Psoas muscle (tissue), 8 donors: ENCODE measurements around the gene ZNF638. TPM values are rescaled to one million over a fixed set of nuclear protein-coding genes. Genes with fewer than 3 reads are reported as not detected.
"Not testable (repeated sequence)": the region's sequence is repeated elsewhere in the genome, so short reads cannot be mapped to it uniquely, and the experiment has no call there.

Experiments
- ATAC-seq, 4 donors: fragments of 200-7000 bp; cut with Tn5 transposase; one replicate each; pipeline ENCODE4 v1.9.1; 2020; ENCODE audit warnings: moderate library complexity in 3 of 4, mild to moderate bottlenecking in 2 of 4
- DNase-seq, 2 donors: peaks; one replicate each; pipeline ENCODE4 v3.0.0-alpha.2; 2020
- H3K27ac ChIP-seq: fragments of 200-600 bp; one replicate; pipeline ENCODE4 v1.8.0; 2022
- H3K27me3 ChIP-seq, 3 donors: fragments of 200-600 bp in 1 of 3; one replicate each; pipeline versions ENCODE4 v1.6.1 to v1.8.0; 2013 to 2022; ENCODE audit warnings: low read length in 2 of 3, mild to moderate bottlenecking in 2 of 3, moderate library complexity in 1 of 3; ENCODE audit not compliant: insufficient read depth in 3 of 3
- H3K36me3 ChIP-seq, 2 donors: fragments of 200-600 bp in 1 of 2; one replicate each; pipeline versions ENCODE4 v1.6.1 to v1.8.0; 2013 to 2022; ENCODE audit warnings: low read depth in 1 of 2, mild to moderate bottlenecking in 1 of 2, moderate library complexity in 1 of 2; ENCODE audit not compliant: insufficient read depth in 1 of 2
- H3K4me1 ChIP-seq: fragments of 200-600 bp; one replicate; pipeline ENCODE4 v1.8.0; 2022
- H3K4me3 ChIP-seq: fragments of 200-600 bp; one replicate; pipeline ENCODE4 v1.8.0; 2022; ENCODE audit warnings: mild to moderate bottlenecking
- H3K9me3 ChIP-seq: fragments of 200-600 bp; one replicate; pipeline ENCODE4 v1.8.0; 2022
- WGBS, 3 donors: extraction: QIAGEN DNeasy Blood & Tissue Kit; methylation state at CpG; one replicate each; pipeline versions ENCODE4 v1.1.6 to v1.1.7; 2013; 5-methylcytosine and 5-hydroxymethylcytosine counted together
- intact Hi-C, 2 donors: fragments of 100-400 bp; cut with DNase I; formaldehyde crosslinking; loops; one replicate each; pipeline versions ENCODE4 v1.11.0 to v1.14.2; 2022
- polyA plus RNA-seq, 3 donors: library from polyadenylated mRNA; stranded (reverse); fragments of 200-250 nt; gene quantifications; one replicate each; pipeline ENCODE4 v1.2.3, GENCODE V29; 2013
- total RNA-seq, 4 donors: library from RNA; stranded (reverse); fragmentation: NEBNext Ultra II Directional in 2 of 4; extraction: Animal tissue kit (Norgen Biotek cat#: 25700) in 2 of 4; gene quantifications; one replicate each; pipeline versions ENCODE4 v1.2.1 to v1.2.4, GENCODE V29; 2021 to 2023
- TF ChIP-seq, protein P1 (sequence below): fragments of 200-600 bp; IDR thresholded peaks from one replicate; pipeline ENCODE4 v1.8.0; 2022; ENCODE audit warnings: antibody characterized with exemption
- donor health status: healthy with polysubstance abuse.
- donor health status: DM: no; HTN: no; CAD: no; lungs with moderate emphysema.
- donor health status: Bipolar disorder and iron deficiency.
- donor health status: healthy.
- donor health status: DM: yes; HTN: yes; CAD: no.
- donor health status: DM: no; HTN: no; CAD: no.
- donor health status: DM: no; HTN: no; CAD: no.
- donor health status: DM: yes; HTN: yes; CAD: no.

The ZNF638 gene
- total and polyA plus RNA-seq, 7 donors = 50.5 to 73.6 (median 62.3) TPM

DNA sequence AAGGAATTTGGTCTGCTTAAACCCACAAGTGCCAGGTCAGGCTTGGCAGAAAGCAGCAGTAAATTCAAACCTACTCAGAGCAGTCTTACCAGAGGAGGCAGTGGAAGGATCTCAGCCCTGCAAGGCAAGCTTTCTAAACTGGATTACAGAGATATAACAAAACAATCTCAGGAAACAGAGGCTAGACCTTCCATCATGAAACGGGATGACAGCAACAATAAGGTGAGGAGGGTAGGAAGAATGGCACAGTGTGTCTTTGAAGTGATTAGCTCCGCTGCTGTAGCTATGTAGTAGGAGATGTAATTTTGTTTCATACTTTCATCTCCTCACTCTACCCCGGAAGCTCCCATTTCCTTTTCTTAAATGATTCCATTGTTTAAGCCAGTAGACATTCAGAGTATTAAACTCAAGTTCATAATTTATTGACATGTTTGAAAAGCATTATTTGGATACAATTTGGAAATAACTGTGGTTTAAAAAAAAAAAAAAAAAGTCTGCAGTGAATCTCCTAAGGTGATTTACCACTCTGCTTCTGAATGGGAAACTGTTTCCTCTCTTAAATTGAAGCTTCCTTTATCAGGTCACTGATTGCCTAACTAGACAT lies 92.3 kb downstream of the ZNF638 start:
- H3K27ac ChIP-seq = no peak overlapping the region
- DNase-seq (no peak), ATAC-seq (no peak)
- peaks cover 11% of the 10 kb centered on the region for H3K4me1 ChIP-seq
- H3K27me3 ChIP-seq = no peaks in the 10 kb centered on the region
- H3K9me3 ChIP-seq = no peaks in the 10 kb centered on the region
- TF ChIP-seq, protein P1, sequence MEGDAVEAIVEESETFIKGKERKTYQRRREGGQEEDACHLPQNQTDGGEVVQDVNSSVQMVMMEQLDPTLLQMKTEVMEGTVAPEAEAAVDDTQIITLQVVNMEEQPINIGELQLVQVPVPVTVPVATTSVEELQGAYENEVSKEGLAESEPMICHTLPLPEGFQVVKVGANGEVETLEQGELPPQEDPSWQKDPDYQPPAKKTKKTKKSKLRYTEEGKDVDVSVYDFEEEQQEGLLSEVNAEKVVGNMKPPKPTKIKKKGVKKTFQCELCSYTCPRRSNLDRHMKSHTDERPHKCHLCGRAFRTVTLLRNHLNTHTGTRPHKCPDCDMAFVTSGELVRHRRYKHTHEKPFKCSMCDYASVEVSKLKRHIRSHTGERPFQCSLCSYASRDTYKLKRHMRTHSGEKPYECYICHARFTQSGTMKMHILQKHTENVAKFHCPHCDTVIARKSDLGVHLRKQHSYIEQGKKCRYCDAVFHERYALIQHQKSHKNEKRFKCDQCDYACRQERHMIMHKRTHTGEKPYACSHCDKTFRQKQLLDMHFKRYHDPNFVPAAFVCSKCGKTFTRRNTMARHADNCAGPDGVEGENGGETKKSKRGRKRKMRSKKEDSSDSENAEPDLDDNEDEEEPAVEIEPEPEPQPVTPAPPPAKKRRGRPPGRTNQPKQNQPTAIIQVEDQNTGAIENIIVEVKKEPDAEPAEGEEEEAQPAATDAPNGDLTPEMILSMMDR = no peak
- intact Hi-C loops = no loop called here
- H3K36me3 ChIP-seq = peaks cover 0 to 82% of the 10 kb centered on the region in 2 donors
- no peak overlapping the region for H3K4me3 ChIP-seq
- whole genome bisulfite sequencing, 3 donors = 72 to 79% (median 79%) methylated on average over 3 of the region's 3 CpGs

DNA sequence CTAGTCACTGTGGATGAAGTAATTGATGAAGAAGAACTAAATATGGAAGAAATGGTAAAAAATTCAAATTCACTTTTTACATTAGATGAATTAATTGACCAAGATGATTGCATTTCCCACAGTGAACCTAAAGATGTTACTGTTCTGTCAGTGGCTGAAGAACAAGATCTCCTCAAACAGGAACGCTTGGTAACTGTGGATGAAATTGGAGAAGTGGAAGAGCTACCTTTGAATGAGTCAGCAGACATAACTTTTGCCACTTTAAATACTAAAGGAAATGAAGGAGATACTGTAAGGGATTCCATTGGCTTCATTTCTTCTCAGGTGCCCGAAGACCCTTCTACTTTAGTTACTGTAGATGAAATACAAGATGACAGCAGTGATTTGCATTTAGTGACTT lies 95.1 kb downstream of the ZNF638 start:
- DNase-seq (no peak), ATAC-seq (peak in 3 of 4 donors; percentile 52 to 66 (median 57))
- Histone ChIP-seq H3K4me1 (peaks cover 11% of the 10 kb centered on the region), H3K27me3 (no peaks in the 10 kb centered on the region), H3K27ac (peak overlapping the region; percentile 12), H3K9me3 (no peaks in the 10 kb centered on the region), H3K4me3 (no peak overlapping the region), H3K36me3 (peaks cover 0 to 95% of the 10 kb centered on the region in 2 donors)
- intact Hi-C loops = no loop called here
- WGBS, 3 donors = 33 to 70% (median 37%) methylated on average over 2 of the region's 2 CpGs
- TF ChIP-seq, protein P1 = no peak

DNA sequence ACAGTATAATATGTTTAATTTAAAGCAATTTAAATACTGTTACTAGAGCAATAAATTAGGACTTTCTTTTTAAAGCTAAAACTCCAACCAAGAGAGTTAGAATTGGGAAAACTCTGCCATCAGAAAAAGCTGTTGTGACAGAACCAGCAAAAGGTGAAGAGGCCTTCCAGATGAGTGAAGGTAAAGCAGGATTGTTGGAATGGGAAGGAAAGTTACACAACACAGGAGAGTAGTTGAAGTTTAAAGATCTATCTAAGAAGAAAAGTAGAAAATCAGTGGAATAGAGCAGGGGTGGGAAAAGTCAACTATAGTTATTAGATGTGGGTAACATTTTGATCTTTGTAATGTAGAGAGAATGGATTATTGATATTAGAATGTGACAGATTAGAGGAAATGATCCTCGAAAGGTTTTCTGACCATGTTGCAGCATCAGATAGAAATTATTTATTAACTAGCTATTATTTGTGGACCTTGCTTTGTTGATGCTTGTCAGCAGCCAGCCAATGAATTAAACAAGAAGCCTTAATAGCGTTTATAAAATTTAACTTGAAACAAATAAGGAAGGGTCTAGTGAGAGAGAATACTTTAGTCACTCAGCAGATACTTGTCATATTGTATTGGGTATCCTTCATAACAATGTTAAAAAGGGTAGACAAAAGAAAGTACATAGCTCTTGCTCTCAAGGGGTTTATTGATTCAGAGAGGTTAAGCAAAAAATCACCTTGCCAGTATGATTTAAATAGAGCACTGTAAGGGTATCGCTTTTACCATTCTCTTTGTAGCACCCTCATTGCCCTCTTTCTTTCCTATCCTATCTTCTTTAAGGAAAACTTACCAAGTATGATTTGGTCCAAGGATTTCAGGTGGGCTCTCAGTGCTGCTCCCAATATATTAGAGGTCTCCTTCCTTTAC lies 97.1 kb downstream of the ZNF638 start:
- Histone ChIP-seq H3K4me3 (no peak overlapping the region), H3K4me1 (peaks cover 11% of the 10 kb centered on the region), H3K27ac (peak overlapping the region; percentile 12), H3K36me3 (peaks cover 0 to 98% of the 10 kb centered on the region in 2 donors), H3K9me3 (no peaks in the 10 kb centered on the region), H3K27me3 (no peaks in the 10 kb centered on the region)
- no peak for ATAC-seq
- intact Hi-C loops = loop anchor here in 1 of 2 donors (2.0 kb wide), 1 partner anchor 18 kb away; no protein-coding TSS in a partner anchor
- 96 to 99% (median 97%) methylated on average over 3 of the region's 3 CpGs for WGBS, 3 donors
- DNase-seq = no peak
- TF ChIP-seq, protein P1 = no peak

DNA sequence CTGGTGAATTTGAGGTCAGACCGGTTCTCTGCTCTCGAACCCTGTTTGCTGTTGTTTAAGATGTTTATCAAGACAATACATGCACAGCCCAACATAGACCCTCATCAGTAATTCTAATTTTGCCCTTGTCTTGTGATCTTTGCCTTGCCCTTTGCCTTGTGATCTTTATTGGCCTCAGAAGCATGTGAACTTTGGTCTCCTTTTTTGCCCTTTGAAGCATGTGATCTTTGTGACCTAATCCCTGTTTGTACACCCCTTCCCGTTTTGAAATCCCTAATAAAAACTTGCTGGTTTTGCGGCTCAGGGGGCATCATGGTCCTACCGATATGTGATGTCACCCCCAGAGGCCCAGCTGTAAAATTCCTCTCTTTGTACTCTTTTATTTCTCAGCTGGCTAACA lies 113.6 kb downstream of the ZNF638 start:
- H3K9me3 ChIP-seq, H3K27me3 ChIP-seq, H3K4me1 ChIP-seq, H3K4me3 ChIP-seq, intact Hi-C loops, DNase-seq, ATAC-seq: not testable (repeated sequence)
- H3K36me3 ChIP-seq = peaks cover 0 to 11% of the 10 kb centered on the region in 2 donors
- 62 to 75% (median 66%) methylated on average over 5 of the region's 5 CpGs for WGBS, 3 donors
- peak overlapping the region; percentile 30 for H3K27ac ChIP-seq

DNA sequence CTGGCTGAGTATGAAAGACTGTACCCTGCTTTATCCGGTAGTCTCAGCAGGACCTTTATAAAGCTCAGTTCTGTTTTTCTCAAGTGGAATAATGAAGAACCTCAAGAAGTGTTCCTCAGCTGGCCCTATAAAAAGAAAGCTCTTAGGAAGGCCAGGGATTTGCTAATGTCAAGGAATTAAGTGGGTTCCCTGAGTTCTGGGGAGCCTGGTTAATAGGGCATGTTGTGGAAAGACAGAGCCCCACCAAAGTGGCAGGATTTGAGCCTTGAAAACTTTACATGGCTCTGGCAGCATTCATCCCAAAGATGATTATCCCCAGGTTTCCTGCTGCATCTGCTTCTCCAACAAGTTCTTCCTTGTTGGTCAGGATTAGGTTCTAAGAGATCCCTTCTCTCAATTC lies 114.9 kb downstream of the ZNF638 start:
- H3K9me3 ChIP-seq = no peaks in the 10 kb centered on the region
- H3K4me3 ChIP-seq = no peak overlapping the region
- no peaks in the 10 kb centered on the region for H3K27me3 ChIP-seq
- TF ChIP-seq, protein P1 = no peak
- peaks cover 0 to 11% of the 10 kb centered on the region in 2 donors for H3K36me3 ChIP-seq
- H3K4me1 ChIP-seq = peaks cover 17% of the 10 kb centered on the region
- peak overlapping the region; percentile 30 for H3K27ac ChIP-seq
- no peak for DNase-seq
- no peak for ATAC-seq
- intact Hi-C loops = loop anchor here in 1 of 2 donors (2.0 kb wide), 1 partner anchor 18 kb away; no protein-coding TSS in a partner anchor
- 40 to 68% (median 50%) methylated on average over 1 of the region's 1 CpG for WGBS, 3 donors
